NT2/D1 (cell line): ENCODE results near the gene ZFHX3.
"Not testable (repeated sequence)": the region's sequence is repeated elsewhere in the genome, so short reads cannot be mapped to it uniquely, and the experiment has no call there.

Source experiments
- DNase-seq: peaks from one replicate; pipeline ENCODE4 v3.0.0-alpha.2; 2011; ENCODE audit warnings: low read depth, low spot score
- H3K27me3 ChIP-seq: 2 replicates; pipeline ENCODE4 v1.6.0; 2011; ENCODE audit warnings: mild to moderate bottlenecking; ENCODE audit not compliant: insufficient read length, insufficient read depth
- H3K36me3 ChIP-seq: 2 replicates; pipeline ENCODE4 v1.6.1; 2011; ENCODE audit warnings: mild to moderate bottlenecking, low read length, mixed read lengths; ENCODE audit not compliant: insufficient read depth, insufficient read length
- H3K4me1 ChIP-seq: 2 replicates; pipeline ENCODE4 v1.5.1; 2011; ENCODE audit not compliant: insufficient read depth, insufficient read length
- H3K4me3 ChIP-seq: 2 replicates; pipeline ENCODE4 v1.5.1; 2011; ENCODE audit warnings: low read depth; ENCODE audit not compliant: insufficient read length
- H3K9ac ChIP-seq: 2 replicates; pipeline ENCODE4 v1.6.0; 2011; ENCODE audit warnings: low read depth; ENCODE audit not compliant: insufficient read length
- H3K9me3 ChIP-seq: 2 replicates; pipeline ENCODE4 v1.5.1; 2011; ENCODE audit warnings: mild to moderate bottlenecking, low read length; ENCODE audit not compliant: insufficient read depth
- SUZ12 ChIP-seq: IDR thresholded peaks from 2 replicates; pipeline ENCODE4 v1.6.1; 2011; ENCODE audit not compliant: insufficient read length, insufficient read depth; ENCODE audit errors: extremely low read depth
- YY1 ChIP-seq: IDR thresholded peaks from 2 replicates; pipeline ENCODE4 v1.6.1; 2011; ENCODE audit not compliant: insufficient read length, insufficient read depth
- ZNF274 ChIP-seq: IDR thresholded peaks from 2 replicates; pipeline ENCODE4 v1.6.1; 2011; ENCODE audit warnings: mild to moderate bottlenecking, low read depth, low read length

The ZFHX3 gene

GRCh38 chr16:73014768-73015167, 33.2 kb downstream of the ZFHX3 start:
- Histone ChIP-seq H3K27me3 (no peaks in the 10 kb centered on the region), H3K9ac (no peak overlapping the region), H3K9me3 (no peaks in the 10 kb centered on the region), H3K4me1 (peaks cover 5% of the 10 kb centered on the region), H3K36me3 (no peaks in the 10 kb centered on the region), H3K4me3 (no peak overlapping the region)
- DNase-seq, result no peak
- TF ChIP-seq YY1 (no peak), ZNF274 (no peak), SUZ12 (no peak)

GRCh38 chr16:73013974-73014373, 34.0 kb downstream of the ZFHX3 start:
- no peak for TF ChIP-seq ZNF274
- TF ChIP-seq SUZ12, result no peak
- no peak for TF ChIP-seq YY1
- no peaks in the 10 kb centered on the region for H3K9me3 ChIP-seq
- no peaks in the 10 kb centered on the region for H3K27me3 ChIP-seq
- peaks cover 5% of the 10 kb centered on the region for H3K4me1 ChIP-seq
- no peak for DNase-seq
- H3K4me3 ChIP-seq, result no peak overlapping the region
- no peaks in the 10 kb centered on the region for H3K36me3 ChIP-seq
- H3K9ac ChIP-seq, result no peak overlapping the region

GRCh38 chr16:73012341-73012740, 35.6 kb downstream of the ZFHX3 start:
- Histone ChIP-seq H3K9ac (no peak overlapping the region), H3K9me3 (no peaks in the 10 kb centered on the region), H3K27me3 (no peaks in the 10 kb centered on the region), H3K4me1 (peaks cover 5% of the 10 kb centered on the region), H3K4me3 (no peak overlapping the region), H3K36me3 (no peaks in the 10 kb centered on the region)
- no peak for TF ChIP-seq SUZ12
- TF ChIP-seq YY1, result no peak
- no peak for TF ChIP-seq ZNF274
- no peak for DNase-seq

GRCh38 chr16:73011926-73012325, 36.0 kb downstream of the ZFHX3 start:
- Histone ChIP-seq H3K9me3 (no peaks in the 10 kb centered on the region), H3K36me3 (no peaks in the 10 kb centered on the region), H3K9ac (no peak overlapping the region), H3K4me3 (no peak overlapping the region), H3K4me1 (peaks cover 5% of the 10 kb centered on the region), H3K27me3 (no peaks in the 10 kb centered on the region)
- no peak for TF ChIP-seq YY1
- TF ChIP-seq SUZ12, result no peak
- TF ChIP-seq ZNF274, result no peak
- no peak for DNase-seq

GRCh38 chr16:73010150-73010676, 37.7 kb downstream of the ZFHX3 start:
- H3K4me3 ChIP-seq, result no peak overlapping the region
- no peak for DNase-seq
- TF ChIP-seq SUZ12, result no peak
- H3K9ac ChIP-seq, result no peak overlapping the region
- peaks cover 5% of the 10 kb centered on the region for H3K4me1 ChIP-seq
- H3K27me3 ChIP-seq, result no peaks in the 10 kb centered on the region
- no peaks in the 10 kb centered on the region for H3K36me3 ChIP-seq
- no peaks in the 10 kb centered on the region for H3K9me3 ChIP-seq

GRCh38 chr16:73009710-73010109, 38.2 kb downstream of the ZFHX3 start:
- H3K27me3 ChIP-seq, H3K36me3 ChIP-seq, H3K9me3 ChIP-seq, H3K4me1 ChIP-seq, H3K4me3 ChIP-seq, H3K9ac ChIP-seq, DNase-seq: not testable (repeated sequence)

GRCh38 chr16:73006026-73006425, 41.9 kb downstream of the ZFHX3 start:
- Histone ChIP-seq H3K4me3 (no peak overlapping the region), H3K4me1 (peaks cover 5% of the 10 kb centered on the region)
- TF ChIP-seq SUZ12 (no peak), YY1 (no peak), ZNF274 (no peak)

GRCh38 chr16:73002866-73003265, 45.1 kb downstream of the ZFHX3 start:
- TF ChIP-seq YY1 (no peak), ZNF274 (no peak), SUZ12 (no peak)
- no peak for DNase-seq
- Histone ChIP-seq H3K9ac (no peak overlapping the region), H3K9me3 (peaks cover 12% of the 10 kb centered on the region; the same call in 1 of the 2 replicates), H3K4me3 (no peak overlapping the region), H3K4me1 (peaks cover 4% of the 10 kb centered on the region), H3K36me3 (no peaks in the 10 kb centered on the region), H3K27me3 (no peaks in the 10 kb centered on the region)

More at GRCh38 chr16:73006026-73006425, 41.9 kb downstream of the ZFHX3 start:
- Histone ChIP-seq H3K9me3 (peaks cover 8% of the 10 kb centered on the region; the same call in 1 of the 2 replicates), H3K36me3 (no peaks in the 10 kb centered on the region), H3K27me3 (no peaks in the 10 kb centered on the region), H3K9ac (no peak overlapping the region)
- no peak for DNase-seq
